GM19193 (cell line): Measurements from ENCODE around the gene ISM2.

Source experiments
- POLR2A ChIP-seq: IDR thresholded peaks from 4 replicates; pipeline ENCODE4 v1.6.1; 2011; ENCODE audit not compliant: insufficient read depth, insufficient read length; ENCODE audit errors: extremely low read depth

ISM2 gene

GRCh38 chr14:77485256-77485655 is 13.4 kb downstream of the ISM2 start:
- TF ChIP-seq POLR2A = no peak

- TF ChIP-seq POLR2A = no peak
These were observed 16.2 kb downstream of the ISM2 start for GRCh38 chr14:77482422-77482821.

GRCh38 chr14:77478796-77479195 is 19.8 kb downstream of the ISM2 start:
- TF ChIP-seq POLR2A = no peak

GRCh38 chr14:77478029-77478428 is 20.6 kb downstream of the ISM2 start:
- no peak for TF ChIP-seq POLR2A

GRCh38 chr14:77475432-77476115 is 23.0 kb downstream of the ISM2 start:
- TF ChIP-seq POLR2A = no peak

GRCh38 chr14:77474479-77475177 is 24.0 kb downstream of the ISM2 start:
- TF ChIP-seq POLR2A = no peak

GRCh38 chr14:77473921-77474320 is 24.7 kb downstream of the ISM2 start:
- TF ChIP-seq POLR2A = no peak

- TF ChIP-seq POLR2A = no peak
These were observed 28.3 kb downstream of the ISM2 start for GRCh38 chr14:77470224-77470870.

GRCh38 chr14:77469539-77469938 is 29.1 kb downstream of the ISM2 start:
- TF ChIP-seq POLR2A = no peak

- TF ChIP-seq POLR2A = no peak
These were observed 29.5 kb downstream of the ISM2 start for GRCh38 chr14:77469067-77469505.

GRCh38 chr14:77467801-77468200 is 30.8 kb downstream of the ISM2 start:
- TF ChIP-seq POLR2A = no peak

- no peak for TF ChIP-seq POLR2A
These were observed 39.4 kb downstream of the ISM2 start for GRCh38 chr14:77459072-77459723.

- no peak for TF ChIP-seq POLR2A
These were observed 40.2 kb downstream of the ISM2 start for GRCh38 chr14:77458249-77458950.

GRCh38 chr14:77457522-77458248 is 40.9 kb downstream of the ISM2 start, which contains the start of the genes AHSA1 and VIPAS39:
TSS of gene AHSA1 (plus strand) at chr14:77458093. CDS start at chr14:77458190, 97 bp downstream.
TSS of gene VIPAS39 (minus strand) at chr14:77457601. CDS start at chr14:77454102, 3,499 bp downstream.
- peak; percentile 79 for TF ChIP-seq POLR2A
